ENCODE data around the gene AGAP1. TPM values are rescaled to one million over a fixed set of nuclear protein-coding genes. Genes with fewer than 3 reads are reported as not detected.

The AGAP1 gene
- total RNA-seq, 1 donor from 2014 or later, result 46.3 TPM

DNA sequence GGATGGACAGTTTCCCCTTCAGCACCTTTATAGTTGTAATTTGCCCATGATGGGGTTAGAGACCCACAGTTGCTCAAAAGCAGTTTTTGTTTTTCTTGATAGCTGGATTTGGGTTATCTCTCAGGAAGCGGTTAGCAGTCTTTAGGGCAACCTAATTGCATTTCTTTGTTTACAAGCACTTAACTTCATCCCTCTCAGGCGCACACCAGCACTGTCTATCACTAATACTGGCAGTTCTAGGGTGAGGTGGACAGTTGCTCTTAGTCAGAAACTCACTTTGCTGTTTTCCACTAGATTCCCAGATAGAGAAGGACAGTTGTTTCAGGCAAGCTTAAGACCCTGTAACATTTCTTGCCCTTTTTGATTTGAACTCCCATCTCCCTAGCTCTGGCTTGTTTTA lies 146.0 kb downstream of the AGAP1 start:
- H3K36me3 Mint-ChIP-seq, result peaks cover 5% of the 10 kb centered on the region
- TF ChIP-seq, protein P1, sequence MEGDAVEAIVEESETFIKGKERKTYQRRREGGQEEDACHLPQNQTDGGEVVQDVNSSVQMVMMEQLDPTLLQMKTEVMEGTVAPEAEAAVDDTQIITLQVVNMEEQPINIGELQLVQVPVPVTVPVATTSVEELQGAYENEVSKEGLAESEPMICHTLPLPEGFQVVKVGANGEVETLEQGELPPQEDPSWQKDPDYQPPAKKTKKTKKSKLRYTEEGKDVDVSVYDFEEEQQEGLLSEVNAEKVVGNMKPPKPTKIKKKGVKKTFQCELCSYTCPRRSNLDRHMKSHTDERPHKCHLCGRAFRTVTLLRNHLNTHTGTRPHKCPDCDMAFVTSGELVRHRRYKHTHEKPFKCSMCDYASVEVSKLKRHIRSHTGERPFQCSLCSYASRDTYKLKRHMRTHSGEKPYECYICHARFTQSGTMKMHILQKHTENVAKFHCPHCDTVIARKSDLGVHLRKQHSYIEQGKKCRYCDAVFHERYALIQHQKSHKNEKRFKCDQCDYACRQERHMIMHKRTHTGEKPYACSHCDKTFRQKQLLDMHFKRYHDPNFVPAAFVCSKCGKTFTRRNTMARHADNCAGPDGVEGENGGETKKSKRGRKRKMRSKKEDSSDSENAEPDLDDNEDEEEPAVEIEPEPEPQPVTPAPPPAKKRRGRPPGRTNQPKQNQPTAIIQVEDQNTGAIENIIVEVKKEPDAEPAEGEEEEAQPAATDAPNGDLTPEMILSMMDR (conservative IDR thresholded peaks at IDR 0.05), result no peak
- no peaks in the 10 kb centered on the region for H3K9me3 Mint-ChIP-seq
- H3K27me3 Mint-ChIP-seq, result no peaks in the 10 kb centered on the region
- H3K27ac Mint-ChIP-seq, result peak overlapping the region; percentile 55
- H3K4me3 Mint-ChIP-seq, result no peak overlapping the region
- peaks cover 65% of the 10 kb centered on the region for H3K4me1 Mint-ChIP-seq (ENCODE audit: unreplicated experiment)
- no peak for DNase-seq (ENCODE audit: extremely low spot score, unreplicated experiment)

DNA sequence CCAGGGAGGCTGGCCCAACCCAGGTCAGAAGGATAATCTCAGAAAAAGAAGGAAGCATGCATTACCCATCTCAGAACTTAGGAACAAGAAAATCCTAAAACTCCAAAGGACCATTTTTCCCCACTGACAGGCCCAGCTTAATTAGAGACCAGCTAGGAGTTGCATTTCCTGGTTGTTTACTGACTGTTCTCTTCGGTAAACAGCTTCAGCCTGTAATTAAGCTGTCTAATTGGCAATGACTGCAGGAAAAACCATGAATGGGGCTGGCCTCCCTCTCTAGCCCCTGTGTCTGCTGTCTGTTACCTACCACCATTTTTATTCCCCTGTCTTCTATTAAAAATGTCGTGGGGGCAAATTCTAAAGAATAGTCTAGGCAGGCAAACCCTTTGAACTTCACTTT lies 146.5 kb downstream of the AGAP1 start:
- DNase-seq (ENCODE audit: extremely low spot score, unreplicated experiment), result no peak
- no peak overlapping the region for H3K4me3 Mint-ChIP-seq
- H3K36me3 Mint-ChIP-seq, result peaks cover 5% of the 10 kb centered on the region
- peaks cover 60% of the 10 kb centered on the region for H3K4me1 Mint-ChIP-seq (ENCODE audit: unreplicated experiment)
- no peaks in the 10 kb centered on the region for H3K9me3 Mint-ChIP-seq
- TF ChIP-seq, protein P1 (conservative IDR thresholded peaks at IDR 0.05), result no peak
- peak overlapping the region; percentile 55 for H3K27ac Mint-ChIP-seq
- no peaks in the 10 kb centered on the region for H3K27me3 Mint-ChIP-seq

DNA sequence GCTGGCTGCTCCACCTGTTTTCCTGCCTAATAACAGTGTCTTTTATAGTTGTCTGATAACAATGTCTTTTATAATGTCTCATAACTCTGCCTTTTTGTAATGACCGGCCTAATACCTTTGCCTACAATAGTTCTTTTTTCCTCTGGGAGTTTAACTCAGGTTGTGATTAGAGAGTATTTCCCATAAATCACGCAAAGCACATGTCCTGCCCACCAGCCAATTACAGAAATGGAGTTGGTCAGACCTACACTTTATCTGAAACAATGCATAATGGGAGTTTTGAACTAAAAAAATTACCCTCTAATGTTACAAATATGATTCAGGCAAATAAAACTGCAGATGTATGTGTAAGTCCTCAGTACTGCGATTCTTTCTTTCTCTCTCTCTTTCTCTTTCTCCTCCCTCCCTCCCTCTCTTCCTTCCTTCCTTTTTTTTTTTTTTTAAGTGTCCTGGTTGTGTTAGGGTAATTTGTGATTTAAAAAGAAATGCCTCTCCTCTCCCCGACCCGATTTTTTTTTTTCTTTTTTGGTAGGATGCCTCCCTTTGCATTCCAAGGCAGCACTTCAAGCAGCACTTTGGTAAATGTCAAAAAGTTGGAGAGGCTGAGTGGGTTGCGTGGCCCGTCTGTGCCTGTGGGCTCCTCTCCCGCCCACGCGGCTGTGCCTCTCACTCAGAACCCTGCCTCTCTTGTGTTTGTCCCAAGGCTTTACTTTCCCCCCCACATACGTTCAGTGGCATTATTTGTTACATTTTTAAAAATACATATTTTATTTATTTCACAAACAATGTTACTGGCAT lies 147.3 kb downstream of the AGAP1 start:
- H3K9me3 Mint-ChIP-seq, result no peaks in the 10 kb centered on the region
- no peak overlapping the region for H3K27ac Mint-ChIP-seq
- no peaks in the 10 kb centered on the region for H3K27me3 Mint-ChIP-seq
- no peak for DNase-seq (ENCODE audit: extremely low spot score, unreplicated experiment)
- peaks cover 59% of the 10 kb centered on the region for H3K4me1 Mint-ChIP-seq (ENCODE audit: unreplicated experiment)
- peaks cover 5% of the 10 kb centered on the region for H3K36me3 Mint-ChIP-seq
- TF ChIP-seq, protein P1 (conservative IDR thresholded peaks at IDR 0.05), result no peak
- peak overlapping the region; percentile 45 for H3K4me3 Mint-ChIP-seq

DNA sequence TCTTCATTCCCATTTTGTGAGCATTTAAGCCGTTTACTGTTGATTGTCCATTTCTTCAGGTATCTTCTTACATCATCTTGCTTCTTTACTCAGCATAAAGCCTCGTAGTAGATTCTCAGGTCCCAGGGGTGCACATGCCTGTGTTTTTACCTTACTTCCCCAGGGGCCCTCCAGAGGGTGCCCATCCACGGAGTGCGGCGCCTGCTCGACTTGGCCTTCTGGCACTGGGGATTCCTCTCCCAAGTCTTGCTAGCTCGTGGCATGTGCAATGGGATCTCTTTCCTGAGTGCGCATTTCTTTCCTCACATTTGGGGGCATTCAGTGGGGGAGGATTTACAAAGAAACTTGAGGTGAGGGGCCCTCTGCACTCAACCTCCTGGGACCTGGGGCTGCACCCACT lies 148.1 kb downstream of the AGAP1 start:
- H3K27ac Mint-ChIP-seq, result no peak overlapping the region
- TF ChIP-seq, protein P1 (conservative IDR thresholded peaks at IDR 0.05), result no peak
- no peak for DNase-seq (ENCODE audit: extremely low spot score, unreplicated experiment)
- no peaks in the 10 kb centered on the region for H3K9me3 Mint-ChIP-seq
- H3K36me3 Mint-ChIP-seq, result peaks cover 5% of the 10 kb centered on the region
- H3K4me3 Mint-ChIP-seq, result no peak overlapping the region
- H3K4me1 Mint-ChIP-seq (ENCODE audit: unreplicated experiment), result peaks cover 59% of the 10 kb centered on the region
- no peaks in the 10 kb centered on the region for H3K27me3 Mint-ChIP-seq

DNA sequence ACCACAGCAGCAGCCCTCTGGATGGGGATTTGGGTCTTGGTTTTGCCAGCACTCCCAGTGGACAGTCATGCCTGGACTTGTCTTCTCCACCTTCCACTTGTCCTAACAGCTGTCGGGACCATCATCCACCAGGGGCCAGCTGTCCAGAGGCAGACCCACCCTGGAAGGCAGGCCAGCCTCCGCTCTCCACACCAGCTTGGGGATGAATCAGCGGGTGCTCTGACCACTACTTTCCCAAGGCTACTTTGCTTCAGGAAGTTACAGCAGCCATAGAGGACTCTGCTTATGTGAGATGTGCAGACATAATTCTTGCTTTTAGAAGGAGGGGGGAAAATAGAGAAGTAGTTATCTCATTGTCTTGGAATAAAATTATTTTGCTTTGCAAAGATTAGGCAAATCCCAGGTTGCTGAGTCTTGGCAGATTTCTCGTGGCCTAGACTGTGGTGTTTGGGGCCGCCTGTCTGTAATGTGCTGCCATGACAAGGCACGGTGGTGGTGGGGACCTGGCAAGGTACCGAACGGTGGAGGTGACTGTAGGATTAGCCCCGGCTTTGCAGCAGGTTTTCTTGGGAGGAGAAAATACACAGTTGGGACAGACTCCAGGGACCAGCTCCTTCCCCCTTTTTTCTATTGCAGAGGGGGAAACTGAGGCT lies 148.7 kb downstream of the AGAP1 start:
- H3K9me3 Mint-ChIP-seq, result no peaks in the 10 kb centered on the region
- peaks cover 5% of the 10 kb centered on the region for H3K36me3 Mint-ChIP-seq
- no peak for DNase-seq (ENCODE audit: extremely low spot score, unreplicated experiment)
- H3K4me3 Mint-ChIP-seq, result no peak overlapping the region
- H3K27me3 Mint-ChIP-seq, result no peaks in the 10 kb centered on the region
- TF ChIP-seq, protein P1 (conservative IDR thresholded peaks at IDR 0.05), result no peak
- peaks cover 59% of the 10 kb centered on the region for H3K4me1 Mint-ChIP-seq (ENCODE audit: unreplicated experiment)
- H3K27ac Mint-ChIP-seq, result peak overlapping the region; percentile 32

Data from type B pancreatic cell (in vitro differentiated cells).